ENCODE data around the gene AOAH. TPM values are rescaled to one million over a fixed set of nuclear protein-coding genes. Genes with fewer than 3 reads are reported as not detected.
"Not testable (repeated sequence)": the region's sequence is repeated elsewhere in the genome, so short reads cannot be mapped to it uniquely, and the experiment has no call there.

The AOAH gene
- total RNA-seq, 1 donor from 2014 or later: 0.28 TPM

- Mint-ChIP-seq H3K36me3 (ENCODE audit: low read depth, unreplicated experiment) (no peaks in the 10 kb centered on the region), H3K4me3 (ENCODE audit: unreplicated experiment) (no peak overlapping the region), H3K4me1 (ENCODE audit: unreplicated experiment) (peaks cover 19% of the 10 kb centered on the region), H3K27ac (ENCODE audit: unreplicated experiment) (no peak overlapping the region), H3K27me3 (ENCODE audit: unreplicated experiment) (peaks cover 7% of the 10 kb centered on the region), H3K9me3 (ENCODE audit: unreplicated experiment) (no peaks in the 10 kb centered on the region)
- no peak for DNase-seq (ENCODE audit: low spot score)
- TF ChIP-seq CTCF (IDR thresholded peaks at IDR 0.05; ENCODE audit: unreplicated experiment): no peak
Measured at GRCh38 chr7:36651404-36651803, 72.9 kb downstream of the AOAH start.

- Mint-ChIP-seq H3K36me3 (ENCODE audit: low read depth, unreplicated experiment) (no peaks in the 10 kb centered on the region), H3K4me1 (ENCODE audit: unreplicated experiment) (peaks cover 14% of the 10 kb centered on the region), H3K4me3 (ENCODE audit: unreplicated experiment) (no peak overlapping the region), H3K27ac (ENCODE audit: unreplicated experiment) (no peak overlapping the region), H3K27me3 (ENCODE audit: unreplicated experiment) (peaks cover 4% of the 10 kb centered on the region), H3K9me3 (ENCODE audit: unreplicated experiment) (no peaks in the 10 kb centered on the region)
- no peak for TF ChIP-seq CTCF (IDR thresholded peaks at IDR 0.05; ENCODE audit: unreplicated experiment)
- no peak for DNase-seq (ENCODE audit: low spot score)
Measured at GRCh38 chr7:36650766-36651312, 73.5 kb downstream of the AOAH start.

GRCh38 chr7:36650320-36650719, 74.0 kb downstream of the AOAH start:
- no peak overlapping the region for H3K27ac Mint-ChIP-seq (ENCODE audit: unreplicated experiment)
- TF ChIP-seq CTCF (IDR thresholded peaks at IDR 0.05; ENCODE audit: unreplicated experiment): no peak
- no peaks in the 10 kb centered on the region for H3K9me3 Mint-ChIP-seq (ENCODE audit: unreplicated experiment)
- H3K4me3 Mint-ChIP-seq (ENCODE audit: unreplicated experiment): no peak overlapping the region
- H3K4me1 Mint-ChIP-seq (ENCODE audit: unreplicated experiment): peaks cover 10% of the 10 kb centered on the region
- H3K36me3 Mint-ChIP-seq (ENCODE audit: low read depth, unreplicated experiment): no peaks in the 10 kb centered on the region
- H3K27me3 Mint-ChIP-seq (ENCODE audit: unreplicated experiment): no peaks in the 10 kb centered on the region
- DNase-seq (ENCODE audit: low spot score): no peak

GRCh38 chr7:36649319-36649718, 75.0 kb downstream of the AOAH start:
- not testable (repeated sequence) for H3K4me1 Mint-ChIP-seq (ENCODE audit: unreplicated experiment); DNase-seq (ENCODE audit: low spot score); H3K27me3 Mint-ChIP-seq (ENCODE audit: unreplicated experiment); H3K9me3 Mint-ChIP-seq (ENCODE audit: unreplicated experiment); H3K36me3 Mint-ChIP-seq (ENCODE audit: low read depth, unreplicated experiment); H3K4me3 Mint-ChIP-seq (ENCODE audit: unreplicated experiment); H3K27ac Mint-ChIP-seq (ENCODE audit: unreplicated experiment)

- H3K27me3 Mint-ChIP-seq (ENCODE audit: unreplicated experiment): no peaks in the 10 kb centered on the region
Measured at GRCh38 chr7:36648441-36648840, 75.9 kb downstream of the AOAH start.

More at GRCh38 chr7:36648441-36648840, 75.9 kb downstream of the AOAH start:
- Mint-ChIP-seq H3K9me3 (ENCODE audit: unreplicated experiment) (no peaks in the 10 kb centered on the region), H3K4me1 (ENCODE audit: unreplicated experiment) (peaks cover 4% of the 10 kb centered on the region), H3K27ac (ENCODE audit: unreplicated experiment) (no peak overlapping the region), H3K36me3 (ENCODE audit: low read depth, unreplicated experiment) (no peaks in the 10 kb centered on the region), H3K4me3 (ENCODE audit: unreplicated experiment) (no peak overlapping the region)
- no peak for DNase-seq (ENCODE audit: low spot score)
- no peak for TF ChIP-seq CTCF (IDR thresholded peaks at IDR 0.05; ENCODE audit: unreplicated experiment)

Measured in endothelial cell (in vitro differentiated cells).